Pancreas (tissue), 10 donors: ENCODE measurements around the gene UXT. TPM values are rescaled to one million over a fixed set of nuclear protein-coding genes. Genes with fewer than 3 reads are reported as not detected.
"Not testable (repeated sequence)": the region's sequence is repeated elsewhere in the genome, so short reads cannot be mapped to it uniquely, and the experiment has no call there.

Source experiments
- ATAC-seq, 4 donors: fragments of 200-7000 bp; cut with Tn5 transposase; one replicate each; pipeline versions ENCODE4 v1.8.0 to v1.9.1; 2020; ENCODE audit warnings: mild to moderate bottlenecking in 4 of 4, moderate library complexity in 4 of 4
- DNase-seq, 6 donors: peaks; one replicate each; pipeline ENCODE4 v3.0.0-alpha.2; 2020
- FAIRE-seq: peaks from 2 replicates; lab custom pipeline; 2012; peaks lifted over from hg19 to GRCh38; lab: Jason Lieb, UNC
- H3K27ac ChIP-seq, 4 donors: fragments of 200-600 bp; sonication (generic); 1 replicate in 3 of 4; 2 replicates in 1 of 4; pipeline versions ENCODE4 v1.5.0 to v1.8.0; 2020
- H3K27me3 ChIP-seq, 4 donors: fragments of 200-600 bp; one replicate each; pipeline ENCODE4 v1.8.0; 2021
- H3K36me3 ChIP-seq, 3 donors: fragments of 200-600 bp; sonication (generic) in 1 of 3; one replicate each; pipeline versions ENCODE4 v1.5.0 to v1.8.0; 2020 to 2021
- H3K4me1 ChIP-seq, 3 donors: fragments of 200-600 bp; one replicate each; pipeline ENCODE4 v1.8.0; 2021
- H3K4me3 ChIP-seq, 4 donors: fragments of 200-600 bp; sonication (generic) in 2 of 4; one replicate each; pipeline versions ENCODE4 v1.5.0 to v1.8.0; 2020 to 2021
- H3K9me3 ChIP-seq, 4 donors: fragments of 200-600 bp; one replicate each; pipeline ENCODE4 v1.8.0; 2021
- CTCF ChIP-seq, 4 donors: fragments of 200-600 bp; sonication (generic) in 3 of 4; IDR thresholded peaks; one replicate each; pipeline versions ENCODE4 v1.5.0 to v1.8.0; 2021; ENCODE audit warnings: antibody characterized with exemption in 4 of 4
- WGBS, 2 donors: extraction: QIAGEN DNeasy Blood & Tissue Kit; methylation state at CpG; one replicate each; pipeline ENCODE4 v1.1.7; 2013; 5-methylcytosine and 5-hydroxymethylcytosine counted together
- intact Hi-C, 3 donors: fragments of 100-400 bp; cut with DNase I; formaldehyde crosslinking; loops; one replicate each; pipeline versions ENCODE4 v1.11.1 to v1.14.2; 2022
- polyA plus RNA-seq, 2 donors: library from polyadenylated mRNA; stranded (reverse); fragments of 200-250 nt; gene quantifications; one replicate each; pipeline ENCODE4 v1.2.3, GENCODE V29; 2013
- total RNA-seq, 6 donors: library from RNA; stranded (reverse); fragmentation: NEBNext Ultra II Directional in 4 of 6; extraction: Animal tissue kit (Norgen Biotek cat#: 25700) in 4 of 6; gene quantifications; one replicate each; pipeline versions ENCODE4 v1.2.1 to v1.2.4, GENCODE V29; 2021 to 2023
- donor health status: healthy with polysubstance abuse.
- donor health status: DM: no; HTN: no; CAD: no; lungs with moderate emphysema.
- donor health status: DM: no; HTN: no; CAD: no.
- donor health status: control.
- donor health status: control.
- donor health status: Bipolar disorder and iron deficiency.
- donor health status: DM: yes; HTN: yes; CAD: no.
- donor health status: DM: no; HTN: no; CAD: no.
- donor health status: DM: no; HTN: no; CAD: no.
- donor health status: DM: yes; HTN: yes; CAD: no.

The UXT gene
- total and polyA plus RNA-seq, 8 donors, result 39.1 to 113 (median 61.5) TPM

- Histone ChIP-seq H3K27ac (no peak overlapping the region), H3K4me3 (no peak overlapping the region), H3K4me1 (no peaks in the 10 kb centered on the region), H3K36me3 (no peaks in the 10 kb centered on the region), H3K27me3 (peaks cover 0 to 22% (median 2%) of the 10 kb centered on the region in 4 donors), H3K9me3 (no peaks in the 10 kb centered on the region)
- DNase-seq (no peak), FAIRE-seq (no peak), ATAC-seq (no peak)
- no peak for TF ChIP-seq CTCF (IDR thresholded peaks at IDR 0.05)
- intact Hi-C loops, result no loop called here
- 54 to 70% methylated on average over 1 of the region's 1 CpG for WGBS, 2 donors
Observed at GRCh38 chrX:47697181-47697580, 38.2 kb upstream of the UXT start.

GRCh38 chrX:47690175-47690574, 31.2 kb upstream of the UXT start:
- 39 to 58% methylated on average over 2 of the region's 2 CpGs for WGBS, 2 donors
- Histone ChIP-seq H3K27ac (no peak overlapping the region), H3K4me3 (no peak overlapping the region), H3K36me3 (no peaks in the 10 kb centered on the region), H3K27me3 (peaks cover 0 to 2% (median 0%) of the 10 kb centered on the region in 4 donors), H3K9me3 (no peaks in the 10 kb centered on the region), H3K4me1 (no peaks in the 10 kb centered on the region)
- ATAC-seq, result no peak
- FAIRE-seq, result no peak
- no peak for DNase-seq
- intact Hi-C loops, result no loop called here
- TF ChIP-seq CTCF (IDR thresholded peaks at IDR 0.05), result no peak

GRCh38 chrX:47687263-47687662, 28.3 kb upstream of the UXT start:
- 50 to 52% methylated on average over 6 of the region's 6 CpGs for WGBS, 2 donors
- ATAC-seq (no peak), DNase-seq (no peak), FAIRE-seq (no peak)
- no peaks in the 10 kb centered on the region for H3K36me3 ChIP-seq
- H3K9me3 ChIP-seq, result no peaks in the 10 kb centered on the region
- H3K4me3 ChIP-seq, result no peak overlapping the region
- H3K4me1 ChIP-seq, result no peaks in the 10 kb centered on the region
- H3K27ac ChIP-seq, result no peak overlapping the region
- H3K27me3 ChIP-seq, result peaks cover 0 to 11% (median 1%) of the 10 kb centered on the region in 4 donors
- no peak for TF ChIP-seq CTCF (IDR thresholded peaks at IDR 0.05)
- intact Hi-C loops, result no loop called here

- WGBS, 2 donors, result 51 to 63% methylated on average over 3 of the region's 3 CpGs
- no peak for ATAC-seq
- intact Hi-C loops, result no loop called here
- H3K27ac ChIP-seq, result no peak overlapping the region
- H3K27me3 ChIP-seq, result peaks cover 0 to 11% (median 0%) of the 10 kb centered on the region in 4 donors
- no peak overlapping the region for H3K4me3 ChIP-seq
- no peak for TF ChIP-seq CTCF (IDR thresholded peaks at IDR 0.05)
- no peak for DNase-seq
- no peaks in the 10 kb centered on the region for H3K9me3 ChIP-seq
- H3K36me3 ChIP-seq, result no peaks in the 10 kb centered on the region
- H3K4me1 ChIP-seq, result no peaks in the 10 kb centered on the region
- FAIRE-seq, result no peak
Observed at GRCh38 chrX:47683829-47684205, 24.8 kb upstream of the UXT start.

GRCh38 chrX:47683184-47683828, 24.3 kb upstream of the UXT start:
- no peaks in the 10 kb centered on the region for H3K36me3 ChIP-seq
- no peak for TF ChIP-seq CTCF (IDR thresholded peaks at IDR 0.05)
- H3K4me1 ChIP-seq, result no peaks in the 10 kb centered on the region
- H3K27ac ChIP-seq, result no peak overlapping the region
- FAIRE-seq (no peak), ATAC-seq (no peak), DNase-seq (no peak)
- no peaks in the 10 kb centered on the region for H3K9me3 ChIP-seq
- intact Hi-C loops, result no loop called here
- peaks cover 0 to 11% (median 0%) of the 10 kb centered on the region in 4 donors for H3K27me3 ChIP-seq
- 73 to 80% methylated on average over 14 of the region's 14 CpGs for WGBS, 2 donors
- H3K4me3 ChIP-seq, result no peak overlapping the region

- FAIRE-seq, H3K27ac ChIP-seq, H3K9me3 ChIP-seq, H3K4me3 ChIP-seq, H3K27me3 ChIP-seq, ATAC-seq, DNase-seq, H3K36me3 ChIP-seq, H3K4me1 ChIP-seq, intact Hi-C loops: not testable (repeated sequence)
- 52 to 70% methylated on average over 7 of the region's 7 CpGs for WGBS, 2 donors
Observed at GRCh38 chrX:47675959-47676859, 17.2 kb upstream of the UXT start.
